Neural crest cell (in vitro differentiated cells): ENCODE measurements around the gene ARHGEF10L. TPM values are rescaled to one million over a fixed set of nuclear protein-coding genes. Genes with fewer than 3 reads are reported as not detected.

Source experiments
- DNase-seq: peaks from one replicate; pipeline ENCODE4 v3.0.0; 2021; ENCODE audit warnings: low read depth, mixed read lengths, low spot score
- H3K27ac Mint-ChIP-seq: one replicate; pipeline ENCODE4 v1.8.0; 2021; ENCODE audit warnings: mild to moderate bottlenecking, mixed read lengths; ENCODE audit not compliant: unreplicated experiment
- H3K27me3 Mint-ChIP-seq: 2 replicates; pipeline ENCODE4 v1.8.0; 2021; ENCODE audit warnings: low read depth, mild to moderate bottlenecking, mixed read lengths
- H3K36me3 Mint-ChIP-seq: 2 replicates; pipeline ENCODE4 v1.8.0; 2021; ENCODE audit warnings: low read depth, mild to moderate bottlenecking, mixed read lengths
- H3K4me1 Mint-ChIP-seq: 2 replicates; pipeline ENCODE4 v1.8.0; 2021; ENCODE audit warnings: mixed read lengths
- H3K4me3 Mint-ChIP-seq: one replicate; pipeline ENCODE4 v1.8.0; 2021; ENCODE audit warnings: mild to moderate bottlenecking, mixed read lengths
- H3K9me3 Mint-ChIP-seq: 2 replicates; pipeline ENCODE4 v1.8.0; 2021; ENCODE audit warnings: mixed read lengths
- total RNA-seq: library from RNA; stranded (reverse); gene quantifications from 2 replicates; pipeline ENCODE4 v1.2.1, GENCODE V29; 2021
- TF ChIP-seq, protein P1 (sequence below): fragments of 200-600 bp; sonication (generic); conservative IDR thresholded peaks from 2 replicates; pipeline ENCODE4 v1.5.0; 2021; ENCODE audit warnings: antibody characterized with exemption, mild to moderate bottlenecking

The ARHGEF10L gene
- total RNA-seq, 1 donor from 2014 or later = 22.2 TPM

DNA sequence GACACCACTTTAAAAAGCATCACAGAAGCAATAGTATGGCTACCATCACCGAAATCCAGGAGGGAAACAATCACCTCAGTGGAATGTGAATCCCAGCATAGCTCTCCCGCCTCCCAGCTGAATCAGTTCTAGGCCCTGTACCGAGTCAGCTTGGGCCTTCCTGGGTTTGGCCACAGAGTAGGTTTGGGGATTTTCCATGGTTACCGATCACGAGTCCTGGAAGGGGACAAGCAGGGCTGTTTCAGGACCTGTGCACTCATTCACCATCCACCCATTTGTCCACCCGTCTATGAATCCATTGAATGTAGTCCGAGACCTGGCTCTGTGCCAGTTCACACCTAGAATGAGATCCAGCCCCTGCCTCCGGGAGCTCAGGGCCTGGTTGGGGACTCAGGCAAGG lies 94.2 kb downstream of the ARHGEF10L start:
- H3K27ac Mint-ChIP-seq = no peak overlapping the region
- no peaks in the 10 kb centered on the region for H3K36me3 Mint-ChIP-seq
- no peak overlapping the region for H3K4me3 Mint-ChIP-seq
- H3K9me3 Mint-ChIP-seq = no peaks in the 10 kb centered on the region
- TF ChIP-seq, protein P1, sequence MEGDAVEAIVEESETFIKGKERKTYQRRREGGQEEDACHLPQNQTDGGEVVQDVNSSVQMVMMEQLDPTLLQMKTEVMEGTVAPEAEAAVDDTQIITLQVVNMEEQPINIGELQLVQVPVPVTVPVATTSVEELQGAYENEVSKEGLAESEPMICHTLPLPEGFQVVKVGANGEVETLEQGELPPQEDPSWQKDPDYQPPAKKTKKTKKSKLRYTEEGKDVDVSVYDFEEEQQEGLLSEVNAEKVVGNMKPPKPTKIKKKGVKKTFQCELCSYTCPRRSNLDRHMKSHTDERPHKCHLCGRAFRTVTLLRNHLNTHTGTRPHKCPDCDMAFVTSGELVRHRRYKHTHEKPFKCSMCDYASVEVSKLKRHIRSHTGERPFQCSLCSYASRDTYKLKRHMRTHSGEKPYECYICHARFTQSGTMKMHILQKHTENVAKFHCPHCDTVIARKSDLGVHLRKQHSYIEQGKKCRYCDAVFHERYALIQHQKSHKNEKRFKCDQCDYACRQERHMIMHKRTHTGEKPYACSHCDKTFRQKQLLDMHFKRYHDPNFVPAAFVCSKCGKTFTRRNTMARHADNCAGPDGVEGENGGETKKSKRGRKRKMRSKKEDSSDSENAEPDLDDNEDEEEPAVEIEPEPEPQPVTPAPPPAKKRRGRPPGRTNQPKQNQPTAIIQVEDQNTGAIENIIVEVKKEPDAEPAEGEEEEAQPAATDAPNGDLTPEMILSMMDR = no peak
- H3K27me3 Mint-ChIP-seq = no peaks in the 10 kb centered on the region
- no peaks in the 10 kb centered on the region for H3K4me1 Mint-ChIP-seq
- no peak for DNase-seq

GRCh38 chr1:17635276-17635675 lies 95.8 kb downstream of the ARHGEF10L start:
- Mint-ChIP-seq H3K36me3 (no peaks in the 10 kb centered on the region), H3K27ac (no peak overlapping the region), H3K9me3 (no peaks in the 10 kb centered on the region), H3K4me1 (no peaks in the 10 kb centered on the region), H3K27me3 (no peaks in the 10 kb centered on the region), H3K4me3 (no peak overlapping the region)
- DNase-seq = no peak
- TF ChIP-seq, protein P1 = no peak

GRCh38 chr1:17635811-17636210 lies 96.3 kb downstream of the ARHGEF10L start:
- Mint-ChIP-seq H3K27me3 (no peaks in the 10 kb centered on the region), H3K4me1 (no peaks in the 10 kb centered on the region), H3K27ac (no peak overlapping the region), H3K36me3 (no peaks in the 10 kb centered on the region), H3K4me3 (no peak overlapping the region), H3K9me3 (no peaks in the 10 kb centered on the region)
- TF ChIP-seq, protein P1 = no peak
- DNase-seq = no peak

DNA sequence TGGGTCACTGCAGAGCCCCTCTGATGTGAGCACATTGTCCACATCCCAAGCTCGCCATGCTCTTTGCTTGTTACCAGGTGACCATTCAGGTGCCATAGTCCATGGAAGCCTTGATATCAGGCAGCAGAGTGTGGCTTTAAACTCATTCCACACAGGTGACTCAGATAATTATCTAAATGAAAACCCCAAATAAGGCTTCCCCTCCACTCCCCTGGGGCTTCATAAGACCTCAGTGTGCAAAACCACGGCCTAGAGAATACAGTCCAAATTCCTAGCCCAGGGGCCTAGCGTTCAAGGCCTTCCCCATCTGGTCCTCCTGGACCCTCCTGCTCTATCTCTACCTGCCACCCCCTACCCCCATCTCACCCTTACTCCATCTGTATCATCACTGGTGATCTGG lies 97.1 kb downstream of the ARHGEF10L start:
- no peaks in the 10 kb centered on the region for H3K9me3 Mint-ChIP-seq
- H3K36me3 Mint-ChIP-seq = no peaks in the 10 kb centered on the region
- no peaks in the 10 kb centered on the region for H3K4me1 Mint-ChIP-seq
- DNase-seq = no peak
- no peak overlapping the region for H3K4me3 Mint-ChIP-seq
- H3K27ac Mint-ChIP-seq = no peak overlapping the region
- TF ChIP-seq, protein P1 = no peak
- H3K27me3 Mint-ChIP-seq = no peaks in the 10 kb centered on the region

GRCh38 chr1:17637055-17637454 lies 97.6 kb downstream of the ARHGEF10L start:
- Mint-ChIP-seq H3K36me3 (no peaks in the 10 kb centered on the region), H3K27me3 (no peaks in the 10 kb centered on the region), H3K4me1 (no peaks in the 10 kb centered on the region), H3K9me3 (no peaks in the 10 kb centered on the region), H3K27ac (peak overlapping the region; percentile 64), H3K4me3 (no peak overlapping the region)
- TF ChIP-seq, protein P1 = no peak
- DNase-seq = no peak
